Natural killer cell (primary cell): ENCODE measurements around the gene MEST. TPM values are rescaled to one million over a fixed set of nuclear protein-coding genes. Genes with fewer than 3 reads are reported as not detected.

Experiments
- ATAC-seq, 3 donors: fragments of 150-1000 bp in 2 of 3; fragments of 200-7000 bp in 1 of 3; cut with Tn5 transposase; 1 replicate in 1 of 3; 2 replicates in 2 of 3; pipeline ENCODE4 v1.10.0; 2021; ENCODE audit warnings: mild to moderate bottlenecking in 2 of 3, moderate library complexity in 2 of 3
- DNase-seq, 2 donors: peaks; one replicate each; pipeline versions ENCODE4 v3.0.0 to v3.0.0-alpha.2; 2013 to 2021; ENCODE audit warnings: mixed read lengths in 1 of 2
- H3K27ac ChIP-seq: one replicate; pipeline ENCODE4 v1.5.1; 2013; ENCODE audit warnings: mild to moderate bottlenecking, low read length
- H3K27me3 ChIP-seq: one replicate; pipeline ENCODE4 v1.6.1; 2013; ENCODE audit warnings: low read length; ENCODE audit not compliant: control insufficient read depth, insufficient read depth
- H3K36me3 ChIP-seq: one replicate; pipeline ENCODE4 v1.6.1; 2013; ENCODE audit warnings: low read length; ENCODE audit not compliant: control insufficient read depth, insufficient read depth
- H3K4me1 ChIP-seq: one replicate; pipeline ENCODE4 v1.6.1; 2013; ENCODE audit warnings: low read length; ENCODE audit not compliant: control insufficient read depth, insufficient read depth
- H3K4me3 ChIP-seq: one replicate; pipeline ENCODE4 v1.5.1; 2013; ENCODE audit warnings: low read length
- H3K9me3 ChIP-seq: one replicate; pipeline ENCODE4 v1.6.1; 2013; ENCODE audit warnings: low read length; ENCODE audit not compliant: control insufficient read depth, insufficient read depth
- H3K27ac Mint-ChIP-seq, 2 donors: one replicate each; pipeline ENCODE4 v1.8.0; 2022; ENCODE audit warnings: mild to moderate bottlenecking in 2 of 2, mixed read lengths in 2 of 2, moderate library complexity in 1 of 2
- H3K27me3 Mint-ChIP-seq, 2 donors: one replicate each; pipeline ENCODE4 v1.8.0; 2022; ENCODE audit warnings: low read depth in 2 of 2, mixed read lengths in 2 of 2
- H3K36me3 Mint-ChIP-seq: one replicate; pipeline ENCODE4 v1.8.0; 2022; ENCODE audit warnings: mixed read lengths
- H3K4me1 Mint-ChIP-seq, 2 donors: one replicate each; pipeline ENCODE4 v1.8.0; 2022; ENCODE audit warnings: mixed read lengths in 2 of 2
- H3K4me3 Mint-ChIP-seq: one replicate; pipeline ENCODE4 v1.8.0; 2022; ENCODE audit warnings: mild to moderate bottlenecking, moderate library complexity, mixed read lengths
- H3K9me3 Mint-ChIP-seq, 2 donors: one replicate each; pipeline ENCODE4 v1.8.0; 2022; ENCODE audit warnings: mixed read lengths in 2 of 2
- WGBS: methylation state at CpG from one replicate; pipeline ENCODE4 v1.1.7; 2013; ENCODE audit warnings: missing lambda C conversion rate; ENCODE audit not compliant: insufficient coverage; 5-methylcytosine and 5-hydroxymethylcytosine counted together
- intact Hi-C: fragments of 100-400 bp; cut with micrococcal nuclease; formaldehyde crosslinking; loops from one replicate; pipeline ENCODE4 v1.14.2; 2022
- total RNA-seq, 4 donors: library from RNA; stranded (reverse); fragments of 120-200 nt in 1 of 4; gene quantifications; one replicate each; pipeline versions ENCODE4 v1.2.3 to v1.2.4, GENCODE V29; 2013 to 2022
- TF ChIP-seq, protein P1 (sequence below): fragments of 200-600 bp; IDR thresholded peaks from one replicate; pipeline ENCODE4 v1.8.0; 2022; ENCODE audit warnings: antibody characterized with exemption

MEST gene
- total RNA-seq, 3 donors from 2014 or later (not counting 1 experiment from before 2014, with no cell fraction given): 0.55 to 2.2 (median 0.70) TPM

DNA sequence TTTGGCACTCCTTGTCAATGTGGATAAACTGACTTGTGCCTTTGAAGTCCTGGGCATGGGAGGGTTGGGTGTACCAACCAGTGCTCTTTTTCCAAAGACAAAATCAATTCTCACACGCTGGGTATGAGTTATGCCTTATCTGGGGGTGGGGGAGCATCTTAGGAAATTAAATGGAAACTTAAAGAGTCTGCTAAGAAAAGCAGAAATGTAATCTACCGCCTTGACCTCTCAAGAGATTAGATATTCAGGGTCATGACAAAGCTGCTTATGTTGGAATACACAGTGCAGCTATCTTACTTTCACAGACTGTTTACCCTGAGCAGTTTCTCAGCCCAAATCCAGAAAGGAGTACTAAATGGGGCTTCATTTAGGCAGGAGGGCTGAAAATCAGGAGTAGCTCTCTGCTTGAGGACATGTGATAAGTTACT lies 2.6 kb downstream of the MEST start:
- TF ChIP-seq, protein P1, sequence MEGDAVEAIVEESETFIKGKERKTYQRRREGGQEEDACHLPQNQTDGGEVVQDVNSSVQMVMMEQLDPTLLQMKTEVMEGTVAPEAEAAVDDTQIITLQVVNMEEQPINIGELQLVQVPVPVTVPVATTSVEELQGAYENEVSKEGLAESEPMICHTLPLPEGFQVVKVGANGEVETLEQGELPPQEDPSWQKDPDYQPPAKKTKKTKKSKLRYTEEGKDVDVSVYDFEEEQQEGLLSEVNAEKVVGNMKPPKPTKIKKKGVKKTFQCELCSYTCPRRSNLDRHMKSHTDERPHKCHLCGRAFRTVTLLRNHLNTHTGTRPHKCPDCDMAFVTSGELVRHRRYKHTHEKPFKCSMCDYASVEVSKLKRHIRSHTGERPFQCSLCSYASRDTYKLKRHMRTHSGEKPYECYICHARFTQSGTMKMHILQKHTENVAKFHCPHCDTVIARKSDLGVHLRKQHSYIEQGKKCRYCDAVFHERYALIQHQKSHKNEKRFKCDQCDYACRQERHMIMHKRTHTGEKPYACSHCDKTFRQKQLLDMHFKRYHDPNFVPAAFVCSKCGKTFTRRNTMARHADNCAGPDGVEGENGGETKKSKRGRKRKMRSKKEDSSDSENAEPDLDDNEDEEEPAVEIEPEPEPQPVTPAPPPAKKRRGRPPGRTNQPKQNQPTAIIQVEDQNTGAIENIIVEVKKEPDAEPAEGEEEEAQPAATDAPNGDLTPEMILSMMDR: no peak
- DNase-seq (no peak), ATAC-seq (no peak)
- Histone ChIP-seq H3K36me3 (no peaks in the 10 kb centered on the region), H3K4me1 (peaks cover 17% of the 10 kb centered on the region), H3K27me3 (peaks cover 14% of the 10 kb centered on the region), H3K9me3 (peaks cover 3% of the 10 kb centered on the region), H3K27ac (no peak overlapping the region), H3K4me3 (no peak overlapping the region)
- WGBS: 87% methylated on average over 1 of the region's 2 CpGs
- H3K4me1 Mint-ChIP-seq: peaks cover 0 to 15% of the 10 kb centered on the region in 2 donors
- intact Hi-C loops: no loop called here
- peaks cover 34 to 36% of the 10 kb centered on the region in 2 donors for H3K27me3 Mint-ChIP-seq
- H3K9me3 Mint-ChIP-seq: no peaks in the 10 kb centered on the region
- H3K4me3 Mint-ChIP-seq: no peak overlapping the region
- no peak overlapping the region for H3K27ac Mint-ChIP-seq
- no peaks in the 10 kb centered on the region for H3K36me3 Mint-ChIP-seq

DNA sequence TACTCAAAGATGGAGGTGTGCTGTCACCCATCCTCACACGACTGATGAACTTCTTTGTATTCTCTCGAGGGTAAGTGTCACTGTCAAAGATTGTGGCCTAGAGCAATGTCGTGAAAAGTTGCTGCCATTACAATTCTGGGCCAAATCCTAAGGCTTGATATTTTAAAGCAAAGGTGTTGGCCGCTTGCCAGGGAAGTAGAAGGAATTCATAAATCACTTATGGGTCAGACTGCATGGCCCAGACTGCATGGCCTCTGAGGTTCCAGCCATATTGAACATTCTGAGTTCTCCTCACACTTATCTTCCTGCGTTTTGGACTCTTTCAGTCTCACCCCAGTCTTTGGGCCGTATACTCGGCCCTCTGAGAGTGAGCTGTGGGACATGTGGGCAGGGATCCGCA lies 8.6 kb downstream of the MEST start:
- no peaks in the 10 kb centered on the region for H3K4me1 ChIP-seq
- ATAC-seq (no peak), DNase-seq (no peak)
- H3K4me1 Mint-ChIP-seq: no peaks in the 10 kb centered on the region
- 94% methylated on average over 8 of the region's 8 CpGs for WGBS
- no peaks in the 10 kb centered on the region for H3K36me3 Mint-ChIP-seq
- no peak overlapping the region for H3K4me3 Mint-ChIP-seq
- H3K27me3 ChIP-seq: no peaks in the 10 kb centered on the region
- TF ChIP-seq, protein P1: no peak
- no peaks in the 10 kb centered on the region for H3K9me3 ChIP-seq
- intact Hi-C loops: no loop called here
- no peaks in the 10 kb centered on the region for H3K27me3 Mint-ChIP-seq
- no peak overlapping the region for H3K27ac Mint-ChIP-seq
- H3K4me3 ChIP-seq: no peak overlapping the region
- no peak overlapping the region for H3K27ac ChIP-seq
- H3K9me3 Mint-ChIP-seq: no peaks in the 10 kb centered on the region
- no peaks in the 10 kb centered on the region for H3K36me3 ChIP-seq

DNA sequence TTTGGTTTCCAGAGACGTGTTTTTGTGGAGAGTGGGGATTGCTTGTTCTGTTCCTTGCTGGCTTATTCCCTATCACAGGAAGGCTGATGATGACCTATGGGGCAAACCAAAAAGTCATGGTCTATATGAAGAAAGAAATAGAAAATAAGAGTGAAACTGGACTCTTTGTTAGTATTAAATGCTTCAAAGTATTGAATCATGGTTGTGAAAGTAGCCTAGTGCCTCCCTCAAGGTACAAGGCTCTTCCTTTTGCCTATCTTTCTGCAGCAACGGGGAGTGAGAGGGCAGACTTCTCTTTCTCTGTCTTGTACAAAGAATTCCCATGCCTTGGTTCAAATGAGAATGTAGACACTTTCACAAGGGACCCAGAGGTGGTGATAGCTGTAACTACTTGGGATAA lies 9.0 kb downstream of the MEST start:
- no peak overlapping the region for H3K27ac Mint-ChIP-seq
- TF ChIP-seq, protein P1: no peak
- H3K9me3 Mint-ChIP-seq: no peaks in the 10 kb centered on the region

DNA sequence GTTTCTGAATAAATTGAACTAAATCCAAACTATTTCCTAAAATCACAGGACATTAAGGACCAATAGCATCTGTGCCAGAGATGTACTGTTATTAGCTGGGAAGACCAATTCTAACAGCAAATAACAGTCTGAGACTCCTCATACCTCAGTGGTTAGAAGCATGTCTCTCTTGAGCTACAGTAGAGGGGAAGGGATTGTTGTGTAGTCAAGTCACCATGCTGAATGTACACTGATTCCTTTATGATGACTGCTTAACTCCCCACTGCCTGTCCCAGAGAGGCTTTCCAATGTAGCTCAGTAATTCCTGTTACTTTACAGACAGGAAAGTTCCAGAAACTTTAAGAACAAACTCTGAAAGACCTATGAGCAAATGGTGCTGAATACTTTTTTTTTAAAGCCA lies 13.9 kb downstream of the MEST start:
- no peaks in the 10 kb centered on the region for H3K27me3 Mint-ChIP-seq
- Histone ChIP-seq H3K4me1 (no peaks in the 10 kb centered on the region), H3K27ac (no peak overlapping the region), H3K9me3 (no peaks in the 10 kb centered on the region), H3K36me3 (peaks cover 5% of the 10 kb centered on the region), H3K27me3 (no peaks in the 10 kb centered on the region), H3K4me3 (no peak overlapping the region)
- H3K9me3 Mint-ChIP-seq: no peaks in the 10 kb centered on the region
- no peaks in the 10 kb centered on the region for H3K4me1 Mint-ChIP-seq
- no peak overlapping the region for H3K27ac Mint-ChIP-seq
- TF ChIP-seq, protein P1: no peak
- DNase-seq (no peak), ATAC-seq (no peak)
- intact Hi-C loops: no loop called here
- H3K4me3 Mint-ChIP-seq: no peak overlapping the region
- peaks cover 7% of the 10 kb centered on the region for H3K36me3 Mint-ChIP-seq

More for the DNA sequence above, 9.0 kb downstream of the MEST start:
- no peak for ATAC-seq
- Mint-ChIP-seq H3K4me1 (no peaks in the 10 kb centered on the region), H3K4me3 (no peak overlapping the region), H3K27me3 (no peaks in the 10 kb centered on the region), H3K36me3 (no peaks in the 10 kb centered on the region)
- no peaks in the 10 kb centered on the region for H3K27me3 ChIP-seq
- no peak overlapping the region for H3K4me3 ChIP-seq
- DNase-seq: no peak
- H3K27ac ChIP-seq: no peak overlapping the region
- whole genome bisulfite sequencing: 88% methylated on average over 1 of the region's 2 CpGs
- H3K9me3 ChIP-seq: no peaks in the 10 kb centered on the region
- H3K36me3 ChIP-seq: no peaks in the 10 kb centered on the region
- intact Hi-C loops: no loop called here
- H3K4me1 ChIP-seq: no peaks in the 10 kb centered on the region
